Stimulated activated CD4-positive, alpha-beta T cell treated with anti-CD3 and anti-CD28 coated beads, Interleukin-1b, Interleukin-23, amount 100 ng/mL, for 48 hours (primary cell): ENCODE measurements around the gene RAB27A.

Experiments used
- DNase-seq: peaks from one replicate; pipeline ENCODE4 v3.0.0-alpha.2; 2020

Gene RAB27A

GRCh38 chr15:55221090-55222011, 68.3 kb downstream of the RAB27A start:
- peak; percentile 46 for DNase-seq

GRCh38 chr15:55220606-55221005, 69.0 kb downstream of the RAB27A start:
- no peak for DNase-seq

- DNase-seq: no peak
Observed at GRCh38 chr15:55218056-55218455, 71.6 kb downstream of the RAB27A start.

GRCh38 chr15:55204464-55204863, 85.1 kb downstream of the RAB27A start:
- no peak for DNase-seq

GRCh38 chr15:55202206-55202605, 87.4 kb downstream of the RAB27A start:
- no peak for DNase-seq

- DNase-seq: no peak
Observed at GRCh38 chr15:55198706-55199105, 90.9 kb downstream of the RAB27A start.

GRCh38 chr15:55197719-55198118, 91.9 kb downstream of the RAB27A start:
- no peak for DNase-seq

GRCh38 chr15:55197362-55197705, 92.3 kb downstream of the RAB27A start:
- no peak for DNase-seq

GRCh38 chr15:55196458-55197361, 92.9 kb downstream of the RAB27A start, which contains the start of gene RSL24D1:
Gene RSL24D1 (minus strand): TSS chr15:55196941. CDS start chr15:55196890, 51 bp downstream.
- DNase-seq: peak; percentile 97

GRCh38 chr15:55195996-55196395, 93.6 kb downstream of the RAB27A start:
- no peak for DNase-seq

GRCh38 chr15:55194256-55194655, 95.4 kb downstream of the RAB27A start:
- DNase-seq: no peak

GRCh38 chr15:55186331-55186730, 103.3 kb downstream of the RAB27A start:
- DNase-seq: no peak

GRCh38 chr15:55183679-55184078, 105.9 kb downstream of the RAB27A start:
- no peak for DNase-seq

- DNase-seq: no peak
Observed at GRCh38 chr15:55179141-55179540, 110.5 kb downstream of the RAB27A start.

GRCh38 chr15:55170361-55170760, 119.3 kb downstream of the RAB27A start:
- no peak for DNase-seq

GRCh38 chr15:55168350-55168974, 121.2 kb downstream of the RAB27A start:
- peak; percentile 47 for DNase-seq

- DNase-seq: no peak
Observed at GRCh38 chr15:55164284-55164683, 125.3 kb downstream of the RAB27A start.
